GM12878 (cell line): Measurements from ENCODE around the gene CNR1. TPM values are rescaled to one million over a fixed set of nuclear protein-coding genes. Genes with fewer than 3 reads are reported as not detected.
A peak's percentile ranks its signal among the peaks of the same experiment; 100 is the strongest.

Experiments used
- ATAC-seq: fragments of 200-7000 bp; cut with Tn5 transposase; 3 replicates; pipeline ENCODE4 v1.9.1; 2020; ENCODE audit warnings: mild to moderate bottlenecking, moderate library complexity
- BruUV-seq: library from RNA; stranded (reverse); fragments of 400-500 nt; replicated peaks from 2 replicates; lab custom pipeline; 2021; lab: Mats Ljungman, UMichigan
- CTCF ChIA-PET: fragments of 300-600 bp; sonication (Branson Sonifier 250); formaldehyde crosslinking; extraction: SDS; loops from one replicate; lab custom pipeline; 2021; ENCODE audit warnings: inconsistent platforms; lab: Yijun Ruan, JAX
- POLR2A ChIA-PET: fragments of 350-600 bp; formaldehyde crosslinking; extraction: SDS; loops from one replicate; lab custom pipeline; 2021; ENCODE audit warnings: inconsistent platforms; lab: Charles Lee
- RAD21 ChIA-PET: fragments of 300-600 bp; sonication (Branson Sonifier 250); formaldehyde crosslinking; loops from one replicate; lab custom pipeline; 2023; ENCODE audit warnings: antibody characterized with exemption; ENCODE audit not compliant: unreplicated experiment; lab: Charles Lee
- SMC1A ChIA-PET: fragments of 300-600 bp; sonication (Branson Sonifier 250); formaldehyde crosslinking; loops from one replicate; lab custom pipeline; 2023; ENCODE audit not compliant: unreplicated experiment, uncharacterized antibody; lab: Charles Lee
- DNase-seq: peaks from one replicate; pipeline ENCODE4 v3.0.0-alpha.2; 2011; ENCODE audit warnings: low read depth, low spot score
- FAIRE-seq: peaks from 3 replicates; lab custom pipeline; 2011; peaks lifted over from hg19 to GRCh38; lab: Jason Lieb, UNC
- H2AFZ ChIP-seq: 2 replicates; pipeline ENCODE4 v1.6.0; 2011; ENCODE audit warnings: low read depth, low read length, control low read depth; ENCODE audit not compliant: control insufficient read depth
- H3K27ac ChIP-seq: 2 replicates; pipeline ENCODE4 v1.5.1; 2011; ENCODE audit warnings: control low read depth; ENCODE audit not compliant: control insufficient read depth, insufficient read depth
- H3K27me3 ChIP-seq, 2 experiments: replicated peaks in 1 of 2; 2 replicates each; pipeline versions ENCODE4 v1.6.0 to v1.6.1; 2011; ENCODE audit warnings: low read length in 1 of 2; ENCODE audit not compliant: control insufficient read depth in 2 of 2, insufficient read depth in 2 of 2
- H3K36me3 ChIP-seq, 2 experiments: 2 replicates each; pipeline ENCODE4 v1.5.1; 2011; ENCODE audit warnings: low read length in 1 of 2; ENCODE audit not compliant: control insufficient read depth in 2 of 2, insufficient read depth in 2 of 2
- H3K4me1 ChIP-seq: 2 replicates; pipeline ENCODE4 v1.6.1; 2011; ENCODE audit warnings: mild to moderate bottlenecking, low read length, moderate library complexity, mixed read lengths; ENCODE audit not compliant: control insufficient read depth, insufficient read depth
- H3K4me2 ChIP-seq: 2 replicates; pipeline ENCODE4 v1.6.0; 2011; ENCODE audit warnings: control low read depth; ENCODE audit not compliant: control insufficient read depth, insufficient read depth
- H3K4me3 ChIP-seq: fragments of 200-600 bp; sonication (generic); 2 replicates; pipeline ENCODE4 v1.5.1; 2016
- H3K79me2 ChIP-seq: 2 replicates; pipeline ENCODE4 v1.6.0; 2011; ENCODE audit warnings: low read length; ENCODE audit not compliant: control insufficient read depth, insufficient read depth
- H3K9ac ChIP-seq: 2 replicates; pipeline ENCODE4 v1.8.0; 2011; ENCODE audit warnings: low read length, control low read depth, mixed read lengths; ENCODE audit not compliant: control insufficient read depth, insufficient read depth
- H3K9me3 ChIP-seq: replicated peaks from 3 replicates; pipeline ENCODE4 v1.5.1; 2011; ENCODE audit warnings: mild to moderate bottlenecking, low read length; ENCODE audit not compliant: control insufficient read depth, insufficient read depth
- H4K20me1 ChIP-seq: 2 replicates; pipeline ENCODE4 v1.6.0; 2011; ENCODE audit not compliant: control insufficient read depth, insufficient read depth
- ATF2 ChIP-seq: IDR thresholded peaks from 2 replicates; pipeline ENCODE4 v1.6.1; 2012; ENCODE audit warnings: low read length, inconsistent platforms
- ATF7 ChIP-seq: fragments of 450-650 bp; IDR thresholded peaks from 2 replicates; pipeline ENCODE4 v1.6.1; 2016; ENCODE audit warnings: low read depth, mild to moderate bottlenecking
- CBFB ChIP-seq: IDR thresholded peaks from 2 replicates; pipeline ENCODE4 v1.6.1; 2016; ENCODE audit warnings: antibody characterized with exemption, low read depth
- CHD2 ChIP-seq: IDR thresholded peaks from 2 replicates; pipeline ENCODE4 v1.6.1; 2011; ENCODE audit warnings: low read depth, low read length, improper control_type of control experiment, borderline replicate concordance
- EED ChIP-seq: sonication (generic); IDR thresholded peaks from 2 replicates; pipeline ENCODE4 v1.6.1; 2016; ENCODE audit warnings: antibody characterized with exemption, low read depth
- IKZF1 ChIP-seq: fragments of 450-650 bp; conservative IDR thresholded peaks from 2 replicates; pipeline ENCODE4 v1.6.1; 2017; ENCODE audit warnings: antibody characterized with exemption, mild to moderate bottlenecking
- JUNB ChIP-seq: IDR thresholded peaks from 2 replicates; pipeline ENCODE4 v1.6.1; 2016; ENCODE audit warnings: antibody characterized with exemption, mild to moderate bottlenecking
- KDM1A ChIP-seq: fragments of 200-600 bp; sonication (generic); IDR thresholded peaks from 2 replicates; pipeline ENCODE4 v1.6.1; 2016; ENCODE audit warnings: borderline replicate concordance
- MXI1 ChIP-seq: fragments of 150-350 bp; IDR thresholded peaks from 2 replicates; pipeline ENCODE4 v1.6.1; 2011; ENCODE audit warnings: low read depth, mild to moderate bottlenecking, inconsistent platforms, low read length, improper control_type of control experiment
- MYB ChIP-seq: fragments of 150-350 bp; IDR thresholded peaks from 2 replicates; pipeline ENCODE4 v1.6.1; 2014; ENCODE audit warnings: mild to moderate bottlenecking, low read depth, low read length, borderline replicate concordance
- NFIC ChIP-seq: IDR thresholded peaks from 2 replicates; pipeline ENCODE4 v1.6.1; 2012; ENCODE audit warnings: low read depth, mild to moderate bottlenecking, inconsistent platforms, low read length, moderate library complexity
- NRF1 ChIP-seq: conservative IDR thresholded peaks from 2 replicates; pipeline ENCODE4 v1.6.1; 2011; ENCODE audit warnings: mild to moderate bottlenecking, low read depth, low read length, improper control_type of control experiment
- POLR2AphosphoS2 ChIP-seq: IDR thresholded peaks from 2 replicates; pipeline ENCODE4 v1.6.1; 2011; ENCODE audit warnings: low read depth, mild to moderate bottlenecking, low read length, improper control_type of control experiment, moderate library complexity
- POU2F2 ChIP-seq: IDR thresholded peaks from 3 replicates; pipeline ENCODE4 v1.6.1; 2011; ENCODE audit warnings: low read depth, mild to moderate bottlenecking, low read length, borderline replicate concordance
- RAD21 ChIP-seq: IDR thresholded peaks from 2 replicates; pipeline ENCODE4 v1.6.1; 2011; ENCODE audit warnings: mild to moderate bottlenecking, low read depth, low read length, moderate library complexity; ENCODE audit not compliant: insufficient read depth
- RFX5 ChIP-seq: IDR thresholded peaks from 2 replicates; pipeline ENCODE4 v1.6.1; 2011; ENCODE audit warnings: low read depth, low read length, improper control_type of control experiment
- SMAD5 ChIP-seq: IDR thresholded peaks from 2 replicates; pipeline ENCODE4 v1.6.1; 2016; ENCODE audit warnings: antibody characterized with exemption, low read depth
- SMC3 ChIP-seq: IDR thresholded peaks from 2 replicates; pipeline ENCODE4 v1.6.1; 2011; ENCODE audit warnings: low read length, improper control_type of control experiment, borderline replicate concordance
- SP1 ChIP-seq: IDR thresholded peaks from one replicate; pipeline ENCODE4 v1.6.1; 2011; ENCODE audit warnings: low read depth, low read length
- TAF1 ChIP-seq: IDR thresholded peaks from 2 replicates; pipeline ENCODE4 v1.6.1; 2011; ENCODE audit warnings: mild to moderate bottlenecking, low read depth, low read length, borderline replicate concordance
- TBL1XR1 ChIP-seq: IDR thresholded peaks from 2 replicates; pipeline ENCODE4 v1.6.1; 2012; ENCODE audit warnings: low read depth, low read length, improper control_type of control experiment
- TCF3 ChIP-seq: IDR thresholded peaks from 2 replicates; pipeline ENCODE4 v1.6.1; 2012; ENCODE audit warnings: low read depth, mild to moderate bottlenecking, low read length, borderline replicate concordance; ENCODE audit not compliant: insufficient read depth
- YY1 ChIP-seq: IDR thresholded peaks from 2 replicates; pipeline ENCODE4 v1.6.1; 2011; ENCODE audit warnings: low read depth, mild to moderate bottlenecking, low read length
- ZBED1 ChIP-seq: IDR thresholded peaks from 2 replicates; pipeline ENCODE4 v1.6.1; 2016; ENCODE audit warnings: borderline replicate concordance
- ZNF274 ChIP-seq: IDR thresholded peaks from one replicate; pipeline ENCODE4 v1.8.0; 2011; ENCODE audit not compliant: insufficient read length, insufficient read depth
- WGBS: methylation state at CpG from one replicate; pipeline ENCODE4 v1.1.6; 2016; ENCODE audit warnings: low lambda C conversion rate; ENCODE audit not compliant: insufficient replicate concordance, insufficient coverage; ENCODE audit errors: missing lambda C conversion rate; 5-methylcytosine and 5-hydroxymethylcytosine counted together
- in situ Hi-C: fragments of 300-500 bp; cut with MboI; formaldehyde crosslinking; loops from 9 replicates; pipeline ENCODE4 v1.14.3; 2018; ENCODE audit warnings: mixed read lengths
- intact Hi-C: fragments of 100-400 bp; cut with micrococcal nuclease; formaldehyde crosslinking; loops from one replicate; pipeline ENCODE4 v1.14.2; 2022; ENCODE audit not compliant: unreplicated experiment
- polyA plus RNA-seq, 11 experiments: library from polyadenylated mRNA; depleted of rRNA in 4 of 11; unstranded in 6 of 11; stranded (reverse) in 5 of 11; fragments of >200 nt; fragmentation: Nextera tagmentation in 4 of 11; fragmentation: Illumina TruSeq in 1 of 11; extraction: Ambion mirVana in 4 of 11; extraction: Trizol in 1 of 11; gene quantifications; 1 replicate in 1 of 11; 2 replicates in 10 of 11; pipeline versions ENCODE4 v1.2.1 to v1.2.3, GENCODE V29; 2011 to 2016; ENCODE audit warnings: inconsistent platforms in 2 of 11, missing spikeins in 2 of 11, low read depth in 1 of 11
- total RNA-seq, 4 experiments: library from RNA; depleted of rRNA in 3 of 4; stranded (reverse); fragments of >200 nt in 3 of 4; fragmentation: Illumina TruSeq in 1 of 4; extraction: Trizol in 1 of 4; gene quantifications; 2 replicates each; pipeline versions ENCODE4 v1.2.1 to v1.2.3, GENCODE V29; 2013 to 2021

CNR1 gene
- total and polyA plus RNA-seq, 10 of the 15 experiments (the other 5 are each of a cell fraction or from before 2014, with no cell fraction given) = 2.2 to 15.4 (median 8.5) TPM

- peak overlapping the region; percentile 61 for H3K27ac ChIP-seq
- FAIRE-seq = peak; percentile 98
- POLR2A ChIA-PET = interaction anchor here (1.0 to 2.4 kb wide), 5 partner anchors 19 to 309 kb away, joined by 3 to 12 read pairs (median 5); no protein-coding TSS in a partner anchor
- peak; percentile 64; the same call in 1 of the 2 replicates for TF ChIP-seq CBFB
- TF ChIP-seq TAF1 = no peak
- TF ChIP-seq ATF7 = no peak
- peak; percentile 77 for TF ChIP-seq EED
- TF ChIP-seq SP1 = no peak
- TF ChIP-seq NFIC = peak; percentile 61
- TF ChIP-seq CHD2 = peak; percentile 35; the same call in 1 of the 2 replicates
- TF ChIP-seq YY1 = peak; percentile 56; the same call in 1 of the 2 replicates
- TF ChIP-seq RAD21 = peak; percentile 37
- no peak for TF ChIP-seq SMAD5
- 0 out of 2 replicates have a peak, but pooled peaks have one; percentile 23 for TF ChIP-seq MXI1
- peak; percentile 57; the same call in 1 of the 2 replicates for TF ChIP-seq ATF2
- no peak for TF ChIP-seq MYB
- no peak for TF ChIP-seq ZNF274
- TF ChIP-seq SMC3 = 0 out of 2 replicates have a peak, but pooled peaks have one; percentile 8
- TF ChIP-seq IKZF1 = peak; percentile 45; the same call in 1 of the 2 replicates
- TF ChIP-seq JUNB = peak; percentile 15; the same call in 1 of the 2 replicates
- TF ChIP-seq TCF3 = peak; percentile 71; the same call in 1 of the 2 replicates
- TF ChIP-seq TBL1XR1 = 0 out of 2 replicates have a peak, but pooled peaks have one; percentile 49
- TF ChIP-seq NRF1 = no peak
- peak; percentile 61; the same call in 1 of the 3 replicates for TF ChIP-seq POU2F2
- TF ChIP-seq RFX5 = peak; percentile 78
- TF ChIP-seq POLR2AphosphoS2 = 0 out of 2 replicates have a peak, but pooled peaks have one; percentile 33
- no peak for TF ChIP-seq KDM1A
- peak; percentile 52; the same call in 1 of the 2 replicates for TF ChIP-seq ZBED1
Observed at GRCh38 chr6:88141561-88142296, 24.4 kb downstream of the CNR1 start.

More at GRCh38 chr6:88141561-88142296, 24.4 kb downstream of the CNR1 start:
- Histone ChIP-seq H3K4me2 (peak overlapping the region; percentile 67), H2AFZ (peak overlapping the region; percentile 65), H3K9me3 (peaks cover 2% of the 10 kb centered on the region; the same call in 2 of the 3 replicates), H3K9ac (peak overlapping the region; percentile 13; the same call in 1 of the 2 replicates), H3K36me3 (peaks cover 0 to 2% of the 10 kb centered on the region in 2 experiments; a peak in 1 of 4 replicates), H3K4me3 (0 out of 2 replicates have a peak overlapping the region, but pooled peaks have one; percentile 29), H4K20me1 (no peaks in the 10 kb centered on the region), H3K4me1 (peaks cover 18% of the 10 kb centered on the region), H3K79me2 (no peaks in the 10 kb centered on the region), H3K27me3 (no peaks in the 10 kb centered on the region)
- no TSS peak for BruUV-seq
- peak; percentile 94 for ATAC-seq
- ChIA-PET CTCF (interaction anchor here (0.6 to 1.5 kb wide), 17 partner anchors 9 to 730 kb away, joined by 3 to 7 read pairs (median 3); partner anchors contain the start of gene CNR1), SMC1A (interaction anchor here (0.5 to 2.2 kb wide), 31 partner anchors 9 to 730 kb away, joined by 3 to 11 read pairs (median 4); no protein-coding TSS in a partner anchor), RAD21 (interaction anchor here (0.6 to 2.5 kb wide), 25 partner anchors 9 to 728 kb away, joined by 3 to 23 read pairs (median 5); no protein-coding TSS in a partner anchor)
- peak; percentile 84 for DNase-seq
- 2% methylated on average over 9 of the region's 9 CpGs for WGBS
- in situ Hi-C loops (no loop called here), intact Hi-C loops (loop anchor here (2.0 kb wide), 1 partner anchor 23 kb away; no protein-coding TSS in a partner anchor)
